NCI-H146 (cell line): Measurements from ENCODE around the gene ZNF385A.
"Not testable (repeated sequence)": the region's sequence is repeated elsewhere in the genome, so short reads cannot be mapped to it uniquely, and the experiment has no call there.

Experiments
- DNase-seq: peaks from one replicate; lab custom pipeline; 2025; lab: John Stamatoyannopoulos, UW

The ZNF385A gene

DNA sequence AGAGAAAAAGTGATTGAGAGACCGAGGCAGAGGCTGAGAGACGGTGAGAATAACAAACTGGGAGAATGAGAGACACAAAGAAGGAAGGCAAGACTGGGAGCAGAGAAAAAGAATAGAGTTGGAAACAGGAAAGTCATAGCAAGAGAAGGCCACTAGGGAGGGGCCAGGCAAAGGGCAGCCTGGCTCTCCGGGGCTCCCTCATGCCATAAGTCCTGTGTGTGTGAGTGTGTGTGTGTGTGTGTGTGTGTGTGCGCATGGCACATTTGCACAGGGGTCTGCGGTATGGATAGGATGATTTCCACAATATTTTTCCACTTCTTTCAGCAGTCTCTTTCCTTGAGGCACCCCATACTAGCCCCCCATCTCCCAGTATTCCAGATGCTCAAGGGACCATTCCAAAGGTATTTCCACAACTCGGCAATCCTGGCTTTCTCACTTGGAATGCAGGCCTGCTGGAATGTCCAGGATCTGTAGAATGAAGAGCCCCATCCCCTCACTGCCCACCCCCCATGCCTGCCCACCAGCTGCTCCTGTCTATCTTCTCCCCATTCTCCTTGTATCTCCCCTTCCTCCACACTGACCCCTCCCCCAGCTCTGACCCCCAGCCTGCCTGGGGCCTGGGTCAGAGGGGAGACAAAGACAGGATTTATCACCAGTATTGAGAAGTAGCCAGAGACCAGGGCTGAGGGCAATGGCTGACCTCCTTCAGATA lies 29.3 kb downstream of the ZNF385A start:
- no peak for DNase-seq

DNA sequence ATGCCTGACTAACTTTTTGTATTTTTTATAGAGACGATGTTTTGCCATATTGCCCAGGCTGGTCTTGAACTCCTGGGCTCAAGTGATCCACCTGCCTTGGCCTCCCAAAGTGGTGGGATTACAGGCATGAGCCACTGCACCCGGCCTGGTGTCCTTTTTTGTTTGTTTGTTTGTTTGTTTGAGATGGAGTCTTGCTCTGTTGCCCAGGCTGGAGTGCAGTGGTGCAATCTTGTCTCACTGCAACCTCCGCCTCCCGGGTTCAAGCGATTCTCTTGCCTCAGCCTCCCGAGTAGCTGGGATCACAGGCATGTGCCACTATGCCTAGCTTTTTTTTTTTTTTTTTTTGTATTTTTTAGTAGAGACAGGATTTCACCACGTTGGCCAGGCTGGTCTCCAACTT lies 30.3 kb downstream of the ZNF385A start:
- not testable (repeated sequence) for DNase-seq

DNA sequence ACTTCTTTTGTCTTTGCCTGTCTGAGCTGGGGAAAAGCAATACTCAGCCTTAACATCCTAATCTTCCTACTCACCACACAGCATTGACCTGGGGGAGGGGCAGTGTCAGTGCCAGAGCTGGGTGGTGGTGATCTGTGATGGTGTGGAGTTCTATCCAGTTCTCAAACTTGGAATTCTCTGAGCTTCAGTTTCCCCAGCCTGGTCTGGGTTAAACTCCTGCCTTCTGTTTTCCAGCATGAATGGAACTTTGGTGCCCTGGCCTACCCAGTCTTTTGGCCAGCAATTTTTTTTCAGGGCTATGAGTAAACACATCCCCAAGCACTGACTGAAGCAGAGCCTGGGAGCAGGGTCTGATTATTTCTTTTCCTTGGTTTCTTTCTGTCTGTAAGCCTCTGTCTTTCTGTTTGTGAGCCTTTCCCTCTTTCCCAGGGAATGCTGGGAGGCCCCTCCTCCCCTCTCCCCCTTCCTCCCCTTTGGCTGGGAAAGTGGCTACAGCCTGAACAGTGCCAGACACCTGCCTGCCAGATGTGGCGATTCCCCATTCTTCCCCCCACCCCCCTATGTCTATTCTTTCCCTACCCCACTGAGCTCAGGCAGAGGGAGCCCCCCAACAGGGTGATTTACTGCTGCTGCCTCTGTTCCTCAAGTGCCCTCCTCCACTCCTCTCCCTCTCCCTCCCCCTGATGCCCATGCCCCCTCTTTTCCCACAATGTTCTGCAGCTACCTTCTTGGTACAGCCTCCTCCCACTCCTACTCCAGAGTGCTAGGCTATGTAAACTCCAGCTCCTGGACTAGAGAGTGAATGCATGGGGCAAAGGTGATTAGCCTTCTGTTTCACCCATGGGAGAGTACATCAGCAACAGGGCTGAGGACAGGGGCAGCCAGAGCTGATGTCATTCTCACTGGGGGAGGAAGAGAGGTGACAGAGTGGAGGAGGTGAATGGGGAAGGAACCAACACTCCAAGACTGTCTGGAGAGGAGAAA lies 31.4 kb downstream of the ZNF385A start:
- DNase-seq, result no peak

DNA sequence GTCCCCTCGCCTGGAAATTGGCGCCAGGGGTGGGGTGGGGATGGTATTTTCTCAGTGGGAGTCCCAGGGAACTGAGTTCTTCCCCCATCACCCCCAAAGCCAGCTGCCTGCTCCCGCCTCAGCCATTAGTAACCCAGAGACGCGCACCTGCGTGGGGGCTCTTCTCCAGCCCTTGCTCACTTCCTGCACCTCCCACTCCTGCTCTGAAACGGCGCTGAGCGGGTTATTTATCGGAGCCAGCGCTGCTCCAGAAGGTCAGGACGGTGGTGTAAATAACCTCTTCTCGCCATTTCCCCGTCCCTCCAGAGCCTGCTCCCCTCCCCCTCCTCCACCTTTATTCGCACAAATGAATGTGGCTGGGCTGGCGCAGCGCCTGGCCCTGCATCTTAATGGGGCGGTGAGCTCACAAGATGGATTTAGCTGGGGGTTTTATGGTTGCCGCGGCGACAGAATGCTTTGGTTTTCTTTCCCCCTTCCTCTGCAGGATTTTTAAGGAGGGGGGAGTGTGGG lies 32.5 kb downstream of the ZNF385A start:
- peak; percentile 77 for DNase-seq

DNA sequence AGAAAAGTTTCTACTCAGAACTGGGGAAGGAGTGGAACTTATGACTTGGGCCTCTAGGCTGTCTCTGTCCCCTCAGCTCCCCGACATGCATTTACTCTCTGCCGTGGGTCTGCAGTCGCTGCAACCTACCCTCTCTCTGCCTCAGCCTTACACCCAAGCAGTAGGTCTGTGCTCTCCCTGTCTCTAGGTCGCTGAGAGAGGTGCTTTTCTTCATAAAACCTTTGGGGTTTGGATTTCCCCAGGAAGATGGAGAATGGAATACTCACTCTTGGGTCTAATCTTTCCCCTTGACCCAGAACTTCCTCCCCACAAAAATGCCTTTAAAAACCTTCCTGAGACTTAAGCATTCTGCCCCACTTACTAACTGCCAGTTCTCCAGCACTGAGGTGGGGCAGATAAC lies 33.2 kb downstream of the ZNF385A start:
- DNase-seq, result no peak

DNA sequence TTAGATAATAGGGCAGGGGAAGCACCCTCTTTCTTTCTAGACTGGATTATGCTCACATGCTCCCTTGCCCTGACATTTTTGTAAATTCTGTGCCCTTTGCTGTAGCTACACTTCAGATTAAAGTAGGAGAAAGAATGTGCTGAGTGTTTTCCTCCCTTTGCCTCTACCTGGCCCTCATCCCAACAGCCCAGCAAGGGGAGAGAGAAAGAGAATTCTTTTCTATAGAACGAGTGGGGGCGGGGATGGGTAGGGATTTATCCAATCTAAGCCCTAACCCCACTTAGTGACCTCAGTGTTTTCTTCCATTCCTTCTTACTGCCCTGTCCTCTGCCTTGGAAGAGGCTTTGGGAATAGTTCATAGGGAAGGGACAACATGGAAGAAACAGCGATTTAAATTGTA lies 33.8 kb downstream of the ZNF385A start:
- no peak for DNase-seq

DNA sequence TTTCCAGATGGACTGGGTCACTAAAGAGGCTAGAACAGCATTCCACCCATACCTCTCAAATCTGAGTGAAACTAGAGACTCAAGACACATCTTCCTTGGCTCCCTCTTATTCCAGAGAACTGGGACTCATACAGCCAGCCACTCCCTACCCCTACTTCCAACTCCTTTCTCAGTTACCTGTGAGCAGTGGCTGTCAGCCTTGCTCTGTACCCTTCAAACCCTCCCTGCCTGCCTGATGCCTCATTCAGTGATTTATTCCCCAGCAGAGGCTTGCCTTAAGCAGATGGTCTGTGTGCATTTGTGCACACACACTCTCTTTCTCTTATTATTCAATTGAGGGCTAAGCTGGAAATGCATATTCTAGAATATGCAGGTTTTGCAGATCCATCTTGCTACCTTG lies 34.9 kb downstream of the ZNF385A start:
- no peak for DNase-seq

DNA sequence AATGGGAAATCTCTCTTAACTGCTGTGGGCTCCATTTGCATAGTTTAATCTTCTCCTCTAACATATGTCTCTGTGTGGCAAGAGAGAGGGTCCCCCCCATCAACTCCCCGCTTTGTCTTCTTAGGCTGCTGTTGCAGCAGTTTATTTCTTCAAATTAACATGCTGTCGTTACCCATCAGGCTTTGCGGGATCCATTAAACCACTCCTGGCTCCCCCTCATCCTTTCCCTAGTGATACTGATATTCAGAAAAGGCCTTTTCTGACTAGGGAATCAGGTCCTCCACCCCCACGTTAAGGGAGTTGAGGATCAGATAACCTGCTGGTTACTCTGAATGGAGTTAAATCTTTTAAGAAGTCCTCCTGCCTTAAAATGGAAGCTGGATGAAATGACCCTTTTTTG lies 35.5 kb downstream of the ZNF385A start:
- DNase-seq, result no peak

DNA sequence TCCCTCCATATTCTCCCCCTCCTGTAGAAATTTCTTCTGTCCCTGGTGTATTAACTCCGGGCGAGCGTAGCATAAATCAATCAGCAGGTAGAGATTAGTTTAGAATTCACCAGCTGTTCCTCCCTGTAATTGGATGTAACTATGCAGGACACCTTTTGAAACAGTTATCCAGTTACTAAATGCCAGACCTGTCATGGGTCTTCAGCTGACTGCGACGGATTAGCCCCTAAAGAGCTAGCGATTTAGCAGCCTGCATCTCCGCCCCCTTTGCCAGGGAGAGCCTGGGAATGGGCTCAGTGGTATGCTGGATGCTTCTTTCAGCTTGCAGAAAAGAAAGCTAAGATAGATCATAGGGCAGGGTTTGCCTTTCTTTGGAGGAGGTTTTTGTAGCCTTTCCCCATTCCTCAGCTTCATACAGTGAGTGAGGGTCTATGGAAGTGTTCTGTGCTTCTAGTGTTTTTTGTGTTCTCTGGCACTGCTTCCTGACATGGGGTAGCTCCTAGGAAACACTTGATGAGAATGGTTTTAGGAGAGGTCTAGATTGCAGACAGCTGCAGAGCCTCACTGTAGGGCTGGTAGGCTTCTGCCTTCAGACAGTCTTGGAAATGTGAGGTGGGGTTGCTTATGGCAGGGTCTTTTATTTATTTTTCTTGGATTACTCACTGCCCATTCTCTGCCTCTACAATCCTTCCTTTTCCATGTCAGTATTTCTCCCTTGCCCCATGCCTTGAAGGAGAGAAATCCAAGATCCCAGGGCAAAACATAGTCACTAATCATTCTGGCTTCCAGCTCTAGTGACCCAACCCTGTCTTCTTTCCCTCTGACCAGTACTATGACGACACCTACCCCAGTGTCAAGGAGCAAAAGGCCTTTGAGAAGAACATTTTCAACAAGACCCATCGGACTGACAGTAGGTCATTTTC lies 42.9 kb downstream of the ZNF385A start:
- DNase-seq, result no peak

DNA sequence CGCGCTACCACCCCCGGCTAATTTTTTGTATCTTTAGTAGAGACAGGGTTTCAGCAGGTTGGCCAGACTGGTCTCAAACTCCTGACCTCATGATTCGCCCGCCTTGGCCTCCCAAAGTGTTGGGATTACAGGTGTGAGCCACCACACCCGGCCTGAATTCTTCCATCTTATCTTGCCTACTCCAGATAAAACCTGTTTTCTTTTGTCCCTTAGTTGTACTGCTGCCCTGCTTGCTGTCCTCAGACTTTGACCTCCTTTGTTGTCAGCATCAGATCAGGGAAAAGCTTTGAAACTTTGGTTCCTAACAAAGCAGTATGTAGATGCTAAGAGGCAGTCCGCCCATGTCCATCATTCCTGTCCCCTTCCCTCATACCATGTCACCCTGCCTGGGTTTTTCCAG lies 43.7 kb downstream of the ZNF385A start:
- no peak for DNase-seq

DNA sequence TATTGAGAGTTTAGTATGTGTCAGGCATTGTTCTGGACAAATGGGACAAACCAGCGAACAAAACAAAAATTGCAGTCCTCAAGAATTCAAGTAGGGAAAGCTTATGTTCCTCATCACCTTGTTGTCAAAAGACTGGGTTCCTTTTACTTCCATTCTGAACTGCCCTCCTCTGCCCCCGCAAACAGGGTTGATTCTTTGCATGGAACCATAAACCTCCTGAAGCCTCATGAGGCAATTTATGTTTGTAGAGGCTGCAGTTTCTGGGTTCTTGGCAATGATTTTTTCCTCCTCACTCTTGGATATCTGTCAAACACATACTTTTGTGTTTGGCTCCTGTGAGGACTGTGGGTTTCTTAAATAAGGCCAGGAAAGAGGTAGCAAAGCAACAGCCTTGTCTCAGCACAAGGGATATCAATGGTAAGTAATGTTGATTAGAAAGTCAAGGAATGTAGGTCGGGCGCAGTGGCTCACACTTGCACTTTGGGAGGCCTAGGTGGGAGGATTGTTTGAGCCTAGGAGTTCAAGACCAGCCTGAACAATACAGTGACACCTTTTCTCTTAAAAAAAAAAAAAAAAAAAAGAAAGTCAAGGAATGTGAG lies 45.7 kb downstream of the ZNF385A start:
- DNase-seq, result no peak

DNA sequence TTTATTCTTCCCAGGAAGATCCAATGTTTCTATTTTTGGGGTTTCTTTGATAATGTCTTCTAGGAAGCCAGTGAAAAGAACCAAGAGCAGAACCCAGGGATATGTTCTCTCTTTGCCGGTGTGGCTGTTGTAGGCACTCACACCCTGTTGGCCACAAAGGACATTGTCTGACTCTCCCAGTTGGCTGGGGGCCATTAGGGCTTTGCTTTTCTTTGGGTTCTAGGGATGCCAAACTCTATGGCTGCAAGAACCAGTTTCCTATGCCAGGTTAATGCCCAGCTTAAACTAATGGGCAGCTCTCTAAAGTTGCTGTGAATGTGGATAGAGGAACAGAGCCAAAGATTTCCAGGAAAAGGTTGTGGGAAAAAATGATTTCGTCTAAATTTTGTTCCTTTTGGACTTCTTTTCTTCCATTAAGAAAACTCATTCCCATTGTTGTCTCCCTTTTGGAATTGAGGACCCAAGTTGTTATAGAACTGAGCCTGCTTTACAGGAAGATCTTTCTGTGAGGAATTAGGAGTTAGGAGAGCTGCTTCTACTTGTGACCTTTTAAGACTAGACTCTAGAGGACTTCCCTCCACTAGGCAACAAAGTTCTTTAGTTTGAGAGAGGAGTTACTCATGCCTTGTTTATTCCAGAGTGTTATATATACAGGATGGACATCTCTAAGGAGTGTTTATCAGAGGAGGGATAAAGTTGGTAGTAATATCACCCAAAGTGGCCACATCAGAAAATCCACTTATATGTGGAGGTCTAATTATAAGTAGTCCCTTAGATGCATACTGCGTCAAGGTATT lies 46.5 kb downstream of the ZNF385A start:
- no peak for DNase-seq

DNA sequence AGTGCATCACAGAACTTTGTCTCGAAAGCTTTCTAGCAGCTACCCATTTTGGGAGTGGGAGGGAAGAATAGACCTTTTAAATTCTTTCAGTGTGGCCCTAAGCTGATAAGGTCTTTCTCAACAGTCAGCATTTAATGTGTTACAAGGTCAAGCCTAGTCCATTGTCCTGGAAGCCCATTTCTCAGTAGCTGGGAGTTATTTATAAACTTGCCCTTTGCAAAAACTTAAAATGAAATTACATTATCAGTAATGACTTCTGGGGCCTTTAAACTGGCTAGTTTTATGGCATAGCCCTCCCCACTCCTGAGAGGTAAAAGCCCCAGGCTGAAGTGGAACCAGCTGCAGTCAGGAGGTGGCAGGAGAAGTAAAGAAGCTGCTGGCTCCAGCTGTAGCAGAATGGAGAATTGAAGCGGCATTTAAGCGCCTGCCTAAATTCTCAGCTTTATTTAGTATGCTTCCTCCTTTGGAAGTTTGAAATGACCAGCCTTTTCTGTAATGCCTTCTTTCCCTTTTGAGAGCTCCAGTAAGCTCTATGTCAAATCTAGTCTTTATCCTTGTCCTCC lies 47.2 kb downstream of the ZNF385A start:
- no peak for DNase-seq

DNA sequence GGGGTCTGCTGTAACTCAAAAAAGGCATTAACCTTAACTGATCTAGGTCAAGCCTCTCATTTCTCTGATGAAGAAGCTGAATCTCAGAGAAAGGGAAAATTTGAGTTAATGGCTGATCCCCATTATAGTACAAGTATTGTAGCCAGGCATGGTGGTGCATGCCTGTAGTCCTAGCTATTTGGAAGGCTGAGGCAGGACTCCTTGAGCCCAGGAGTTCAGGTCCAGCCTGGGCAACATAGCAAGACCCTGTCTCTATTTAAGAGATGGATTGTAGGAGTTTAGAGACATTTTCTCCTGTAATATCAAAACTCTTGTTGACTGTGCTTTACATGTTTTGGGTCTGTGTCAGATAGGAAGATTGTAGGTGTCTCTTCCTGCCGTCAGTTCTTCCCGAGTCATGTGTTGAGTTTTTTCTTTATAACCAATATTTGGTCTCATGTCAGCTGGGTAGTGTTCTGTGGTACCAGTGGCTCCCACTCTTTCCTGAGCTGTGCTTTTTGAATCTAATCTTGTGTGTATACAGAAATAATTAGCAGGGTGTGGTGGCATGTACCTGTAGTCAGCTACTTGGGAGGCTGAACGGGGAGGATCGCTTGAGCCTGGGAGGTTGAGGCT lies 51.0 kb downstream of the ZNF385A start:
- no peak for DNase-seq

DNA sequence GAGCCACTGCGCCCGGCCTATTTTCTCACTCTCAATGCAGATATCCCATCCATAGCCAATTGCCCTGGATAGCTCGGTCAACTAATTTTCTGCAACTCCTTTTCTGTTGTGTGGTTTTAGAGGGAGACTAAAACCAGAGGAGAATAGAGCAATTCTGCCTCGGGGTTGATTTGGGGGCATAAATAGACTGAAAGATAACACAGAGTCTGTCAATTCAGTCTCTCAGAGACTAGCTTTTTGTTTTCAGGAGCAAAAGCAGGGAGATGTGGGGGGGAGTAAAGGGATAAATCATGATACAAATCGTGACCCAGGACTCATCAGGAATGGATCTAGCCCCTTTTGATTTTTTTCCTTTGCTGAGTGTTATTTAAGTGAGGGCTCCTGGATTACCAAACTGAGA lies 53.1 kb downstream of the ZNF385A start:
- no peak for DNase-seq

DNA sequence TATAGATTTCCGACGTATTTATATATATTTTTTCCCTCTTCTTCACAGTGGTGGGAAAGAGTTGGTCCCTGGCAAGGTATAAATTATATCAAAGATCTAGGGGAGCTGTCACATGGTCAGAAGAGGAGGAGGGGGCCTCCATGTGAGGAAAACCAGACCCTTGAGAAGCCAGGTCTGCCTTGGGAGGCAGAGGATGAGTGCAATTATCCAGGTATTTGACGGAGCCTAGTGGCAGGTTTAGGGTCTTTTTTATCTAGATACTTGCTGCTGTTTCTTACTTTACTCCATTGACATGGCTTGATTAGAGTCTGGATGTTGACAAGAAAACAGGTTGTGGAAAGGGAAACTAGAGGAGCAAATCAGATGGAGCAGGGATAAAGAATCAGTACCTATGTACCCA lies 54.1 kb downstream of the ZNF385A start:
- no peak for DNase-seq

DNA sequence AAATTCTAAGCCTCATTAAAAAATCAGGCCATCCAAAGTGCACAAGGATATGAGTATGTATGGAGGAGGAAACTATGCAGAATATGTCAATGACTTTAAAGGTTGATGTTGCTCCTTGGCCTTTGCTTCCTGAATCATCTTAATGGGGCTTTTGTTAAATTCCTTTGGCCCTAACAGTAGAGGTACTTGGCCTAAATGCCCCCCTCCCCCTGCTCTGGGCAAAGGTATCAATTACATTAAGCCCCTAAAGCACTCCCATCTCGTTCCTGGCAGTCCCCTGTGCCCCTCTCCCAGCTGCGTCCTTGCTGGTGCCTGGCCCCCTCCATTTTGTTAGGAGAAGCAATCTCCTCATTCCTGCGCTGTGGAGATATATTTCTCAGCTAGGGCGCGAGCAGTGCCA lies 54.8 kb downstream of the ZNF385A start:
- no peak for DNase-seq

DNA sequence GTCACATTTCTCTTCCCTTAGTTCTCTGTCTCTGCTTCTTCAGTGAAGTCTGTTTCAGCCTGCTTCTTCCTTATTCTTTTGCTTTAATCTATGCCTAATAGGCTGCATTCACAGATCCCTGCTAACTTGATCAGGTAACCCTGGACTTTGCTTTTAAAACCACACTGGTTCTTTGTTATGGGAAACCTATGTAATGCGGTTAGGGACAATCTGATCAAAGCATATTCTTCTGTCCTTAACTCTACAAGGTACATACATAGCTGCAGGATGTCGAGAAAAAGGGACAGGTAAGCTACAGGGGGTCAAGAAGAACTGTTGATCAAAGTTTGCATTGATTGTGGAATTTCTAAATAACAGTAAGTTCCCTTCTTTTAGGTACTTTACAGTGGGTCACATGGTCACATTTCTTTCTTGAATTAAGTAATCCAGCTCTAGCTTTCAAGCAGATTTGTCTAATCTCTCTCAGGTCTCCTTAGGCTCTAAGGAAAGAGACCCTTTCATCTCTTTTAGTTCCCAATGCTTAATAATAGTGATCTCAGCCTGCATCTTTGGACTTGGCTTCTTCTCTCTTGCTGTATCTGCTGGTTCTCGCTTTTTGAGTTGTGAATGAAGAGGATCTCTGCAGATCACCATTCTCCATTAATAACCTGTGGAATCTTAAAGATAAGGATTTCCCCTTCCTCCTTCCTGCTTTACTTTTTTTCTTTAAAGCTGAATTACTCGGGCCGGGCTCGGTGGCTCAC lies 55.8 kb downstream of the ZNF385A start:
- DNase-seq, result no peak

DNA sequence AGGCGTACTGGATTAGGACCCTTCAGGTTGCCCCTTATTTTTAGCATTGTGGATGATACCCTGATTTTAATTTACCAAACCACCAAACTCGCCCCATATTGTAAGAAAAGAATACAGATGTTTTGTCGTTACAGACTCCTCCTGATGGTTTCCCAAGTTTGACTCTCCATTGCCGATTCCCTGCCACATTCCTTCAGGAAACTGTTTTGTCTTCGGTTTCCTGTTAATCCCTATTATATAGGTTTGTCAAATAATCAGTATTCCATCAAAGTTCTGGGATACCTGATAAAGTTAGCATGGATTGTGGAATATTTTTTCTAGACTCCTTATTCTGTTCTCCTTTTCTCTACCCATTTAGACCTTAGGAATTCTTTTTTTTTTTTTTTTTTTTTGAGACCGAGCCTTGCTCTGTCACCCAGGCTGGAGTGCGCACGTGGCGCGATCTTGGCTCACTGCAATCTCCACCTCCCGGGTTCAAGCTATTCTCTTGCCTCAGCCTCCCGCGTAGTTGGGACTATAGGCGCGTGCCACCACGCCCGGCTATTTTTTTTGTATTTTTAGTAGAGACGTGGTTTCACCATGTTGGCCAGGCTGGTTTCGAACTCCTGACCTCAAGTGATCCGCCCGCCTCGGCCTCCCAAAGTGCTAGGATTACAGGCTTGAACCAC lies 59.0 kb downstream of the ZNF385A start:
- not testable (repeated sequence) for DNase-seq
